HG03135 (cell line): ENCODE data around the gene RRBP1.

Experiments used
- ATAC-seq: cut with Tn5 transposase; IDR thresholded peaks from one replicate; pipeline ENCODE4 v1.9.1; 2021; ENCODE audit warnings: mild to moderate bottlenecking, moderate library complexity; ENCODE audit not compliant: unreplicated experiment

RRBP1 gene

GRCh38 chr20:17622086-17622850, 59.8 kb downstream of the RRBP1 start:
- no peak for ATAC-seq

- ATAC-seq: no peak
Measured at GRCh38 chr20:17621229-17621968, 60.6 kb downstream of the RRBP1 start.

GRCh38 chr20:17620371-17621228, 61.4 kb downstream of the RRBP1 start:
- ATAC-seq: no peak

GRCh38 chr20:17619351-17620093, 62.5 kb downstream of the RRBP1 start:
- ATAC-seq: no peak

- no peak for ATAC-seq
Measured at GRCh38 chr20:17618673-17619013, 63.4 kb downstream of the RRBP1 start.

- no peak for ATAC-seq
Measured at GRCh38 chr20:17617868-17618672, 64.0 kb downstream of the RRBP1 start.

GRCh38 chr20:17617212-17617867, 64.7 kb downstream of the RRBP1 start:
- ATAC-seq: no peak

- ATAC-seq: no peak
Measured at GRCh38 chr20:17616480-17617211, 65.4 kb downstream of the RRBP1 start.

- ATAC-seq: no peak
Measured at GRCh38 chr20:17615645-17616479, 66.2 kb downstream of the RRBP1 start.

- no peak for ATAC-seq
Measured at GRCh38 chr20:17614812-17615644, 67.0 kb downstream of the RRBP1 start.

- no peak for ATAC-seq
Measured at GRCh38 chr20:17614176-17614811, 67.7 kb downstream of the RRBP1 start.

GRCh38 chr20:17613328-17614175, 68.5 kb downstream of the RRBP1 start:
- ATAC-seq: no peak

GRCh38 chr20:17612992-17613327, 69.1 kb downstream of the RRBP1 start:
- no peak for ATAC-seq

GRCh38 chr20:17612287-17612991, 69.6 kb downstream of the RRBP1 start:
- no peak for ATAC-seq
